ENCODE results near the gene CCDC167. TPM values are rescaled to one million over a fixed set of nuclear protein-coding genes. Genes with fewer than 3 reads are reported as not detected.

CCDC167 gene
- total RNA-seq, 1 donor from 2014 or later: 28.4 TPM

DNA sequence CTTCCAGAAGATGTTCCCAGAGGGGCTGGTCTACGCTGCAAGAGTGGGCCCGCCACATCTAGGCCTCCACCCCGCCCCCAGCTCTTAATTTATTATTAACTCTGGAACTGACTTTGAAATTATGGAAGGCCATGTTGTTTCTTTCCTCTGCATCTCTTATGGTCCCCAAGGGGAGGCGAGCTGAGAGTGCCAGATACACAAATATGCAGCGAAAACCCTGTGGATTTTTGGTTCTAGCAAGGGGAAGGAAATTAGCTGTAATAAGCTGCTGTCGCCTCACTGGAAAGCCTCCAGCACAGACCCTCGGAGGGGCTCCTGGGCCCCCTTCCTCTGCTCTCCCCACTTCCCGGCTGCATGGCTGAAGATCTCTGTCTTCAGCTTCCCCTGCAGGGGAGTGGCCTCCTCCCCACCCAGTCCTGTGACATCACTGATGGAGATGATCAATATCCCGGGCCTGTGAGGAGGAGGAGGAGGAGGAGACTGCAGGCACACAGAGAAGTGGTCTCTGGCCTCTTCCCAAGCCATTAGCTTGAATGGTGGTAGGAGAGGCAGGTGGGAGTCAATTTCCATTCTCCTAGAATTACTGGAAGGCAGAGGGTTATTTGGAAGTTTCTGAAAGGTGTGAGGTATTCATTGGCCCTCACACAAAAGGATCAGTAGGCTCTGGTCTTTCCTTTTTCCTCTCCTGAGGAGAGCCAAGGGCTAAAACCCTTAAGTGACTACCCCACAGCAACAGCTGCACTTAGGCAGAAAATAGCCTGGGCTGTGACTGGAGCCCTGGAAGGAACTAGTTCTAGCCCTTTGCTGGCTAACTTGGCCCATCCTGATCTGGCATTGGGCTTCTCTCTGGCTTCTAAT is 39.7 kb upstream of the CCDC167 start:
- DNase-seq (ENCODE audit: low spot score in 2 of 2): no peak
- no peaks in the 10 kb centered on the region for H3K36me3 ChIP-seq
- H3K4me3 ChIP-seq: no peak overlapping the region
- no peak overlapping the region for H3K27ac ChIP-seq
- H3K4me1 ChIP-seq: peaks cover 0 to 10% of the 10 kb centered on the region in 2 donors
- TF ChIP-seq CTCF (IDR thresholded peaks at IDR 0.05): no peak
- intact Hi-C loops (cut with DNase I): no loop called here
- peaks cover 5% of the 10 kb centered on the region for H3K27me3 ChIP-seq
- no peaks in the 10 kb centered on the region for H3K9me3 ChIP-seq

DNA sequence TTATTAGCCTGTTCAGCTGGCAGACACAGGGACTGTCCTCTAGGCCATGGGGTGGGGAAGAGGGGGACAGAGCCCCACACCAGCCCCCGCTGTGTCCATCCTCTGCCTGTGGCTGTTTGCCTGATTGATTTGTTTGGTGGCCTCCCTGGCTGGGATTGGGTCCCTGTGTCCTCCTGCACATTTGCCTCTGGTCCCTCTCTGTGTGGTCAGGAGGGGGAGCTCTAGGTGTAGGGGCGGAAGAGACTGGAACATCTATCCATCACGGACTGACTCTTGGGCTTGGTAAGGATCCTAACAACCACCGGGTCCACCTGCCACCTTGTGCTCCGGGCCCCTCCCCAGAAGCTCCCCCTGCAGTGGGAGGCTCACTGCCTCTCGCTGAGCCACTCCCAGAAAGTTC is 38.4 kb upstream of the CCDC167 start:
- H3K27me3 ChIP-seq: peaks cover 5% of the 10 kb centered on the region
- no peaks in the 10 kb centered on the region for H3K9me3 ChIP-seq
- H3K36me3 ChIP-seq: no peaks in the 10 kb centered on the region
- peaks cover 0 to 10% of the 10 kb centered on the region in 2 donors for H3K4me1 ChIP-seq
- no peak for TF ChIP-seq CTCF (IDR thresholded peaks at IDR 0.05)
- no peak overlapping the region for H3K27ac ChIP-seq
- DNase-seq (ENCODE audit: low spot score in 2 of 2): no peak
- intact Hi-C loops (cut with DNase I): no loop called here
- H3K4me3 ChIP-seq: no peak overlapping the region

- intact Hi-C loops (cut with DNase I): no loop called here
Observed at GRCh38 chr6:37537548-37537947, 37.9 kb upstream of the CCDC167 start.

DNA sequence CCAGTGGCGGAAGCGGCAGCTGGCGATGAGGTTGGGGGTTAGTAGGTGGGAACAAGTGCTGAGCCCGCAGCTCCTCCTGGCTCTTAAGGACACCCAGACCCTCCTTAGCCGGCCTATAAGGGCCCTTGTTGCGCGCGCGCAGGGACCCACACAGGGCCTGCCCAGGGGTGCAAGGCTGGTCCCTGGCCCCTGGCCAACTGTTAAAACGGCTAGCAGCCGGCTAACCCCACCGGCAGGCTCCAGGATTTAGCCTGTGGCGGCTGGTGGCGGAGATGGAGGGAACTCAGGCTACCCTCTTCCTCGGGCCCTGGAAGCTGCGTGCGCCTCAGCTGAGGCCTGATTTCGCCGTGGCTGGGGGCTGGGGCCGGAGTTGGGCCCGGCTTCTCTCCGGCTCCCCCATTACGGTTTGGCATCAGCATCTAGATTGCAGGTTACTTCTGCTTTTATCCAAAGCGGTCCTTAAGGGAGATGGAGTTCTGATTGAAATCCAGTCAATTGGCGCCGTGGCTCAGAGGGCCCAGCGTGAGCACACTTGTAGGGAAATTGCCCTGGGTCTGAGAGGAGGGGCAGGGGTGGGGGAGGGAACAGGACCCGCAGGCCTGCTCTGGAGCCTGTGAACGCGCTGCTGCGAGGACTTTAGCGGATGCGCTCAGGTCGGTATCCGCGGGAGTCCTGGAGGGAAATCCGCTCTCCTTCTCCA is 36.9 kb upstream of the CCDC167 start:
- peaks cover 0 to 10% of the 10 kb centered on the region in 2 donors for H3K4me1 ChIP-seq
- H3K9me3 ChIP-seq: no peaks in the 10 kb centered on the region
- H3K27ac ChIP-seq: no peak overlapping the region
- intact Hi-C loops (cut with DNase I): no loop called here
- no peak for TF ChIP-seq CTCF (IDR thresholded peaks at IDR 0.05)
- H3K27me3 ChIP-seq: peaks cover 5% of the 10 kb centered on the region
- H3K4me3 ChIP-seq: peak overlapping the region in 1 of 2 donors; percentile 31
- DNase-seq (ENCODE audit: low spot score in 2 of 2): no peak
- no peaks in the 10 kb centered on the region for H3K36me3 ChIP-seq

More at GRCh38 chr6:37537548-37537947, 37.9 kb upstream of the CCDC167 start:
- H3K9me3 ChIP-seq: no peaks in the 10 kb centered on the region
- H3K36me3 ChIP-seq: no peaks in the 10 kb centered on the region
- H3K4me3 ChIP-seq: no peak overlapping the region
- H3K27me3 ChIP-seq: peaks cover 5% of the 10 kb centered on the region
- no peak overlapping the region for H3K27ac ChIP-seq
- TF ChIP-seq CTCF (IDR thresholded peaks at IDR 0.05): no peak
- no peak for DNase-seq (ENCODE audit: low spot score in 2 of 2)
- H3K4me1 ChIP-seq: peaks cover 0 to 10% of the 10 kb centered on the region in 2 donors

GRCh38 chr6:37535759-37536490 is 36.2 kb upstream of the CCDC167 start:
- peak overlapping the region in 1 of 2 donors; percentile 31 for H3K4me3 ChIP-seq
- peaks cover 5% of the 10 kb centered on the region for H3K27me3 ChIP-seq
- DNase-seq (ENCODE audit: low spot score in 2 of 2): no peak
- no peak for TF ChIP-seq CTCF (IDR thresholded peaks at IDR 0.05)
- intact Hi-C loops (cut with DNase I): no loop called here
- no peaks in the 10 kb centered on the region for H3K9me3 ChIP-seq
- H3K4me1 ChIP-seq: peaks cover 0 to 10% of the 10 kb centered on the region in 2 donors
- H3K36me3 ChIP-seq: no peaks in the 10 kb centered on the region
- no peak overlapping the region for H3K27ac ChIP-seq
